Measurements from ENCODE around the gene TMEM135.

GRCh38 chr11:87038235-87038977 lies 672 bp downstream of the TMEM135 start:
- TF ChIP-seq, protein P1, sequence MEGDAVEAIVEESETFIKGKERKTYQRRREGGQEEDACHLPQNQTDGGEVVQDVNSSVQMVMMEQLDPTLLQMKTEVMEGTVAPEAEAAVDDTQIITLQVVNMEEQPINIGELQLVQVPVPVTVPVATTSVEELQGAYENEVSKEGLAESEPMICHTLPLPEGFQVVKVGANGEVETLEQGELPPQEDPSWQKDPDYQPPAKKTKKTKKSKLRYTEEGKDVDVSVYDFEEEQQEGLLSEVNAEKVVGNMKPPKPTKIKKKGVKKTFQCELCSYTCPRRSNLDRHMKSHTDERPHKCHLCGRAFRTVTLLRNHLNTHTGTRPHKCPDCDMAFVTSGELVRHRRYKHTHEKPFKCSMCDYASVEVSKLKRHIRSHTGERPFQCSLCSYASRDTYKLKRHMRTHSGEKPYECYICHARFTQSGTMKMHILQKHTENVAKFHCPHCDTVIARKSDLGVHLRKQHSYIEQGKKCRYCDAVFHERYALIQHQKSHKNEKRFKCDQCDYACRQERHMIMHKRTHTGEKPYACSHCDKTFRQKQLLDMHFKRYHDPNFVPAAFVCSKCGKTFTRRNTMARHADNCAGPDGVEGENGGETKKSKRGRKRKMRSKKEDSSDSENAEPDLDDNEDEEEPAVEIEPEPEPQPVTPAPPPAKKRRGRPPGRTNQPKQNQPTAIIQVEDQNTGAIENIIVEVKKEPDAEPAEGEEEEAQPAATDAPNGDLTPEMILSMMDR (IDR thresholded peaks at IDR 0.05; ENCODE audit: low read length) = no peak
- no peak for TF ChIP-seq EZH2 (IDR thresholded peaks at IDR 0.05; ENCODE audit: borderline replicate concordance, low read length)
